Measurements from ENCODE around the gene APBA3. TPM values are rescaled to one million over a fixed set of nuclear protein-coding genes. Genes with fewer than 3 reads are reported as not detected.

The APBA3 gene
- polyA plus RNA-seq, 1 donor: 21.1 TPM

GRCh38 chr19:3803986-3804385 is 42.5 kb upstream of the APBA3 start:
- Histone ChIP-seq H3K36me3 (ENCODE audit: control insufficient read depth, insufficient read depth, low read length) (no peaks in the 10 kb centered on the region), H3K4me1 (ENCODE audit: control insufficient read depth, insufficient read depth, low read length) (no peaks in the 10 kb centered on the region), H3K9me3 (ENCODE audit: control insufficient read depth, low read depth, low read length) (peaks cover 10% of the 10 kb centered on the region), H3K27me3 (ENCODE audit: control insufficient read depth, insufficient read depth, low read length) (peaks cover 34% of the 10 kb centered on the region), H3K27ac (ENCODE audit: low read length) (no peak overlapping the region), H3K4me3 (ENCODE audit: low read length) (no peak overlapping the region)
- WGBS (ENCODE audit: insufficient coverage, low lambda C conversion rate): no CpG with 5 or more reads among the region's 10 CpGs
- no peak for DNase-seq

DNA sequence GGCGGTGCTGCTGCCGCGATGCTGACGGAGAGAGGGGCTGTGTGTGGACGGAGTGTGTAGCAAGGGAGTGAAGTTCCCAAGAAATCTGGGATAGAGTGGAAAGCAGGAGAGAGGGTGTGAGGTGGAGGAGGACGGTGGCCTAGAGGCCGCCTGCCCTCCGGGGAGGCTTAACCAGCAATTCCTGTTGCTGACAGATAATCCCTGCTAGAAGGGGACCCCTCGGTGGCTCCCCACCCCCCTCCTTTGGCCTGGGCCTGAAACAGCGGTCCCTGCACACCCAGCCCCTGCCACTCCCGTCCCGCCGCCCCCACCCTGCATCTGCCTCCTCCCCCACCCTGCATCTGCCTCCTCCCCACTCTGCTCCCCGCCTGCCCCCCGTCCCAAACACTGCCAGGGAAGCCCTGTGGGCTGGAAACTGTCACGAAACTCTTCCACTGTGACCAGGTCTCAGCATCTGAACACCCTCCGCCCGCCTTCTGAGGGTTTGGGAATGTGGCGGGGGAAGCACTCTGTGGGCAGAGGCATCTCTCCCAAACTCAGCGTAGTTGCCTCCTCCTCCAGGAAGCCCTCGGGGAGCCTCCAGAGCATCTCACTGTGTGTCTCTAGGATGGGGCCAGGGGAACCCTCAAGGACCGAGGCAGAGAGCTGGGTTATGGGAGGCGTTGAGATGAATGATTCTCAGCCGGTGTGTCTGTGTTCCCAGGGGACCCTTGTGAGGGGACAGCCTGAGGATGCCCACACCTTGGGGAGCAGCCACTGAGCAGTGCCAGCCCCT is 41.8 kb upstream of the APBA3 start:
- no peak overlapping the region for H3K27ac ChIP-seq (ENCODE audit: low read length)
- no peaks in the 10 kb centered on the region for H3K4me1 ChIP-seq (ENCODE audit: control insufficient read depth, insufficient read depth, low read length)
- H3K27me3 ChIP-seq (ENCODE audit: control insufficient read depth, insufficient read depth, low read length): peaks cover 34% of the 10 kb centered on the region
- no peak for DNase-seq
- no peak overlapping the region for H3K4me3 ChIP-seq (ENCODE audit: low read length)
- WGBS (ENCODE audit: insufficient coverage, low lambda C conversion rate): 100% methylated on average over 1 of the region's 24 CpGs
- peaks cover 5% of the 10 kb centered on the region for H3K9me3 ChIP-seq (ENCODE audit: control insufficient read depth, low read depth, low read length)
- H3K36me3 ChIP-seq (ENCODE audit: control insufficient read depth, insufficient read depth, low read length): no peaks in the 10 kb centered on the region

- WGBS (ENCODE audit: insufficient coverage, low lambda C conversion rate): no CpG with 5 or more reads among the region's 46 CpGs
- Histone ChIP-seq H3K36me3 (ENCODE audit: control insufficient read depth, insufficient read depth, low read length) (no peaks in the 10 kb centered on the region), H3K4me1 (ENCODE audit: control insufficient read depth, insufficient read depth, low read length) (no peaks in the 10 kb centered on the region), H3K27me3 (ENCODE audit: control insufficient read depth, insufficient read depth, low read length) (peaks cover 34% of the 10 kb centered on the region), H3K27ac (ENCODE audit: low read length) (no peak overlapping the region), H3K9me3 (ENCODE audit: control insufficient read depth, low read depth, low read length) (peaks cover 5% of the 10 kb centered on the region), H3K4me3 (ENCODE audit: low read length) (no peak overlapping the region)
- DNase-seq: no peak
Observed at GRCh38 chr19:3801412-3802096, 40.1 kb upstream of the APBA3 start.

DNA sequence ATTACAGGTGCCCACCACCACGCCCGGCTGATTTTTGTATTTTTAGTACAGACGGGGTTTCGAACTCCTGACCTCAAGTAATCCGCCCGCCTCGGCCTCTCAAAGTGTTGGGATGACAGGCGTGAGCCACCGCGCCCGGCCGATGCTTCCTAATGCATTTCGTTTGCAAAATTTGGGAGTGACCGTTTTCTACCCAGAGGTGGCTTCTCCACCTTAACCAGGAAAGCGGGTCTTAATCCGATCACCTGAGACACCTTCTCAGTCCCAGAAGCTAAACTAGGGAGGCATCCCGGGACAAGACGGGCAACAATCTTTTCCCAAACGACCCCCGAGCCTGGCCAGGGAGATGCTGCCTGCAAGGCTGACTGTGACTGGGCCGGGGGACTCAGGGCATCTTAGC is 39.5 kb upstream of the APBA3 start:
- no peak for DNase-seq
- Histone ChIP-seq H3K27me3 (ENCODE audit: control insufficient read depth, insufficient read depth, low read length) (peaks cover 34% of the 10 kb centered on the region), H3K4me1 (ENCODE audit: control insufficient read depth, insufficient read depth, low read length) (no peaks in the 10 kb centered on the region), H3K36me3 (ENCODE audit: control insufficient read depth, insufficient read depth, low read length) (no peaks in the 10 kb centered on the region), H3K9me3 (ENCODE audit: control insufficient read depth, low read depth, low read length) (peaks cover 5% of the 10 kb centered on the region), H3K4me3 (ENCODE audit: low read length) (no peak overlapping the region), H3K27ac (ENCODE audit: low read length) (no peak overlapping the region)
- no CpG with 5 or more reads among the region's 21 CpGs for WGBS (ENCODE audit: insufficient coverage, low lambda C conversion rate)

DNA sequence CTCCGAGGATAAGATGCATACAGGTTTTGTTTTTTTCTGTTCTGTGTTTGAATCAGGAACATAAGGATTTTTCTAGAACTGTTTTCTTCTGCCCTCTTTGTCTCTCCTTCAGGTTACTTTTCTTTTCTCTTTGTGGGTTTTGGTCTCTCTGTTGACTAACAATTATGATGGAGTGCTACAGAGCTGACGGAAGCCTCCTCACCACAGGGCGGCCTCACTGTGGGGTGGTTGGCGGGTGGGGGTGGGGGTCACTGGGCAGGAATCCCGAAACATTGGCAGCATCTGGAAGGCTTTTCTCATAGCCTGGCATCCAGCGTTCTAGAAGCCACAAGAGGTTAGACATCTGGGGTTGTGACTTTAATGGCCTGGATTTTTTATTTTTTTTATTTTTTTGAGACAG is 36.6 kb upstream of the APBA3 start:
- 100% methylated on average over 1 of the region's 6 CpGs for WGBS (ENCODE audit: insufficient coverage, low lambda C conversion rate)
- no peak overlapping the region for H3K27ac ChIP-seq (ENCODE audit: low read length)
- DNase-seq: no peak
- H3K4me1 ChIP-seq (ENCODE audit: control insufficient read depth, insufficient read depth, low read length): no peaks in the 10 kb centered on the region
- peaks cover 5% of the 10 kb centered on the region for H3K9me3 ChIP-seq (ENCODE audit: control insufficient read depth, low read depth, low read length)
- H3K27me3 ChIP-seq (ENCODE audit: control insufficient read depth, insufficient read depth, low read length): peaks cover 29% of the 10 kb centered on the region
- no peaks in the 10 kb centered on the region for H3K36me3 ChIP-seq (ENCODE audit: control insufficient read depth, insufficient read depth, low read length)
- H3K4me3 ChIP-seq (ENCODE audit: low read length): no peak overlapping the region

- peaks cover 2% of the 10 kb centered on the region for H3K9me3 ChIP-seq (ENCODE audit: control insufficient read depth, low read depth, low read length)
- no peak overlapping the region for H3K4me3 ChIP-seq (ENCODE audit: low read length)
- H3K4me1 ChIP-seq (ENCODE audit: control insufficient read depth, insufficient read depth, low read length): no peaks in the 10 kb centered on the region
- peaks cover 16% of the 10 kb centered on the region for H3K27me3 ChIP-seq (ENCODE audit: control insufficient read depth, insufficient read depth, low read length)
- H3K27ac ChIP-seq (ENCODE audit: low read length): no peak overlapping the region
- no peak for DNase-seq
- WGBS (ENCODE audit: insufficient coverage, low lambda C conversion rate): no CpG with 5 or more reads among the region's 2 CpGs
- H3K36me3 ChIP-seq (ENCODE audit: control insufficient read depth, insufficient read depth, low read length): no peaks in the 10 kb centered on the region
Observed at GRCh38 chr19:3796358-3796757, 34.9 kb upstream of the APBA3 start.

DNA sequence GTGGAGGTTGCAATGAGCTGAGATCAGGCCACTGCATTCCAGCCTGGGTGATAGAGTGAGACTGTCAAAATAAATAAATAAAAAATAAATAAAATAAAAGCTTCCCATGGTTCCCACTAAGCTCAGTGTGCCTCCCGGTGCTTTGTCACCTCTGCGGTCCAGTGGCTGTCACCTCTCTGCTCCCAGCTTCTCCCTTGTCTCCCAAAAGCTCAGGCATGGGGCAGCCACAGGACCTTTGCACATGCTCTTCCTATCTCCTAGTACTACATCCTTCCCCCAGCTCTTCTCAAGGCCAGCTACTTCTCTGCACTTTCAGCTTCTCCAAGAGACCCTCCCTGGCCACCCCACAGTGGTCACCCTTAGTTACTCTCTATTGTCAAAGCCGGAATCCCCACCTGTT is 32.3 kb upstream of the APBA3 start:
- H3K4me3 ChIP-seq (ENCODE audit: low read length): no peak overlapping the region
- H3K27me3 ChIP-seq (ENCODE audit: control insufficient read depth, insufficient read depth, low read length): peaks cover 7% of the 10 kb centered on the region
- H3K4me1 ChIP-seq (ENCODE audit: control insufficient read depth, insufficient read depth, low read length): no peaks in the 10 kb centered on the region
- no peak for DNase-seq
- no peaks in the 10 kb centered on the region for H3K36me3 ChIP-seq (ENCODE audit: control insufficient read depth, insufficient read depth, low read length)
- no peak overlapping the region for H3K27ac ChIP-seq (ENCODE audit: low read length)
- no peaks in the 10 kb centered on the region for H3K9me3 ChIP-seq (ENCODE audit: control insufficient read depth, low read depth, low read length)
- 93% methylated on average over 3 of the region's 3 CpGs for WGBS (ENCODE audit: insufficient coverage, low lambda C conversion rate)

- WGBS (ENCODE audit: insufficient coverage, low lambda C conversion rate): 67% methylated on average over 1 of the region's 3 CpGs
- Histone ChIP-seq H3K27ac (ENCODE audit: low read length) (no peak overlapping the region), H3K27me3 (ENCODE audit: control insufficient read depth, insufficient read depth, low read length) (peaks cover 7% of the 10 kb centered on the region), H3K36me3 (ENCODE audit: control insufficient read depth, insufficient read depth, low read length) (no peaks in the 10 kb centered on the region), H3K9me3 (ENCODE audit: control insufficient read depth, low read depth, low read length) (no peaks in the 10 kb centered on the region), H3K4me3 (ENCODE audit: low read length) (no peak overlapping the region), H3K4me1 (ENCODE audit: control insufficient read depth, insufficient read depth, low read length) (no peaks in the 10 kb centered on the region)
- no peak for DNase-seq
Observed at GRCh38 chr19:3792114-3792513, 30.6 kb upstream of the APBA3 start.

DNA sequence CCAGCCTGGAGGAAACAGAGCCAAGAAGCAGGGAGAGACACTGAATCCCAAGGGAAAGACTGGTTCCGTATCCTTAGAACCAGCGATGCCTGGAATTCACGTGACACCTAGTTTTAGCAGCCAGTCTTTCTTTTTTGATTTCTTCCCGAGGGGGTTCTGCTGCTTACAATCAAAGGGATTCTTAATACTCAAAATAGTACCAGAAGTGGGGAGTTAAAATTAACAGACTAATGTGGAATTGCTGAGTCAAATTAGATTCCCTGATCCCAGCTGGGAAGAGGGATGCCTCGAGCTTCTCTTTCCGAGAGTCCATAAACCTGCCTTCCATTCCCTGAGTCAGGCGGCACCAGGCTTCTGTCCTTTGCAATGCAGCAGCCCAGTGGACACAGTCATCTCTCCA is 29.4 kb upstream of the APBA3 start:
- WGBS (ENCODE audit: insufficient coverage, low lambda C conversion rate): no CpG with 5 or more reads among the region's 7 CpGs
- DNase-seq: no peak
- peaks cover 15% of the 10 kb centered on the region for H3K27me3 ChIP-seq (ENCODE audit: control insufficient read depth, insufficient read depth, low read length)

DNA sequence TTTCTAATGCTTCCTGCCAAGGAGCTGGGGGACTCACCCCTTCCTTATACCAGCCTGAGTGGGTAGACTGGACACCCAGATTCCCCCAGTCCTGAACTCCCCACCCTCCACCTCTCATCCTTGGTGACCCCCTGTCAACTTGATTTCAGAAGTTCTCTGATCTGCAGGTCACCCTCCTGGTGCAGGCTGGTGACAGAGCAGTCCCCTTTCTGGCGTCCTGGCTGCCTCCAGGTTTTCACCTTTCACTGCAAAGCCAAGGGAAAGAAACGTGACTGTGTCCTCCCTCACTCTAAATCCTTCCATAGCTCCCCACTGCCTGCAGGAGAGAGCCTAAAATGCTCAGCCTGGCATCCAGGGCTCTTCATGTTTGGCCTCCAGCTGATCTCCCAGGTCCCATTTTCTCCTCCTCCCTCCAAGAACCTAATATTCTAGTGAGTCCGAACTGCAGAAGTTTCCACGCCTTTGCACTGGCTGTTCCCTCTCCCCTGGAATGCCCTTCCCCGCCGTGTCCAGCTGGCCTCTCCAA is 28.8 kb upstream of the APBA3 start:
- H3K36me3 ChIP-seq (ENCODE audit: control insufficient read depth, insufficient read depth, low read length): no peaks in the 10 kb centered on the region
- H3K27me3 ChIP-seq (ENCODE audit: control insufficient read depth, insufficient read depth, low read length): peaks cover 19% of the 10 kb centered on the region
- no peaks in the 10 kb centered on the region for H3K4me1 ChIP-seq (ENCODE audit: control insufficient read depth, insufficient read depth, low read length)
- no peak overlapping the region for H3K4me3 ChIP-seq (ENCODE audit: low read length)
- WGBS (ENCODE audit: insufficient coverage, low lambda C conversion rate): no CpG with 5 or more reads among the region's 6 CpGs
- DNase-seq: no peak
- H3K9me3 ChIP-seq (ENCODE audit: control insufficient read depth, low read depth, low read length): no peaks in the 10 kb centered on the region
- H3K27ac ChIP-seq (ENCODE audit: low read length): no peak overlapping the region

More for the DNA sequence above, 29.4 kb upstream of the APBA3 start:
- H3K9me3 ChIP-seq (ENCODE audit: control insufficient read depth, low read depth, low read length): no peaks in the 10 kb centered on the region
- H3K4me1 ChIP-seq (ENCODE audit: control insufficient read depth, insufficient read depth, low read length): no peaks in the 10 kb centered on the region
- H3K36me3 ChIP-seq (ENCODE audit: control insufficient read depth, insufficient read depth, low read length): no peaks in the 10 kb centered on the region
- H3K4me3 ChIP-seq (ENCODE audit: low read length): no peak overlapping the region
- H3K27ac ChIP-seq (ENCODE audit: low read length): no peak overlapping the region

Data from large intestine (tissue), 3 donors.